K562 (cell line): ENCODE measurements around the gene PAN2. TPM values are rescaled to one million over a fixed set of nuclear protein-coding genes. Genes with fewer than 3 reads are reported as not detected.

ENCODE experiments used
- CEBPG ChIP-seq, 3 experiments: fragments of 200-800 bp in 1 of 3; sonication (Bioruptor generic) in 1 of 3; sonication (generic) in 1 of 3; formaldehyde crosslinking in 1 of 3; IDR thresholded peaks in 2 of 3; conservative IDR thresholded peaks in 1 of 3; 2 replicates each; pipeline versions ENCODE4 v1.6.1 to v1.8.0; 2016 to 2022; ENCODE audit warnings: missing compliant biosample characterization in 2 of 3, missing genetic modification characterization in 2 of 3, mild to moderate bottlenecking in 1 of 3, missing genetic modification reagents in 1 of 3
- GTF3C2 ChIP-seq: IDR thresholded peaks from 3 replicates; pipeline ENCODE4 v1.6.1; 2011; ENCODE audit warnings: borderline replicate concordance, mild to moderate bottlenecking, moderate library complexity; ENCODE audit not compliant: insufficient read length; ENCODE audit errors: extremely low read depth
- HBP1 ChIP-seq: fragments of 450-650 bp; formaldehyde crosslinking; IDR thresholded peaks from 2 replicates; pipeline ENCODE4 v1.4.0; 2022; ENCODE audit warnings: missing genetic modification characterization
- KAT8 ChIP-seq: fragments of 450-650 bp; IDR thresholded peaks from 2 replicates; pipeline ENCODE4 v1.6.1; 2016; ENCODE audit warnings: low read depth, mild to moderate bottlenecking
- MAFG ChIP-seq: fragments of 450-650 bp; conservative IDR thresholded peaks from 2 replicates; pipeline ENCODE4 v1.6.1; 2016; ENCODE audit warnings: missing genetic modification characterization, missing compliant biosample characterization
- MED1 ChIP-seq: sonication (generic); formaldehyde crosslinking; IDR thresholded peaks from 2 replicates; pipeline ENCODE4 v1.8.1; 2023; ENCODE audit warnings: missing genetic modification reagents, borderline replicate concordance
- MEF2D ChIP-seq: conservative IDR thresholded peaks from 2 replicates; pipeline ENCODE4 v1.6.1; 2016; ENCODE audit warnings: low read depth, missing genetic modification characterization, missing compliant biosample characterization
- MTA3 ChIP-seq: fragments of 450-650 bp; formaldehyde crosslinking; IDR thresholded peaks from 2 replicates; pipeline ENCODE4 v1.6.1; 2017; ENCODE audit warnings: mild to moderate bottlenecking, borderline replicate concordance
- NFXL1 ChIP-seq: fragments of 450-650 bp; formaldehyde crosslinking; IDR thresholded peaks from 2 replicates; pipeline ENCODE4 v1.4.0; 2021; ENCODE audit warnings: mild to moderate bottlenecking
- PPARD ChIP-seq: fragments of 250-450 bp; sonication (Bioruptor Pico); IDR thresholded peaks from 2 replicates; pipeline ENCODE4 v1.8.0; 2022; ENCODE audit warnings: inconsistent platforms, mild to moderate bottlenecking, moderate library complexity
- RAD51 ChIP-seq: fragments of 450-650 bp; IDR thresholded peaks from 2 replicates; pipeline ENCODE4 v1.7.1; 2016; ENCODE audit warnings: low read depth, mild to moderate bottlenecking, borderline replicate concordance
- RFX5 ChIP-seq: IDR thresholded peaks from 2 replicates; pipeline ENCODE4 v1.6.1; 2011; ENCODE audit warnings: low read depth, mild to moderate bottlenecking, improper control_type of control experiment, low read length
- RFX7 ChIP-seq: fragments of 250-450 bp; sonication (Bioruptor Pico); IDR thresholded peaks from 2 replicates; pipeline ENCODE4 v1.5.1; 2021; ENCODE audit warnings: mild to moderate bottlenecking
- TAF15 ChIP-seq: fragments of 200-400 bp; formaldehyde crosslinking; IDR thresholded peaks from 2 replicates; pipeline ENCODE4 v1.6.1; 2017; ENCODE audit warnings: mild to moderate bottlenecking, low read depth, low read length, moderate library complexity
- TRIM24 ChIP-seq, 2 experiments: fragments of 450-650 bp; IDR thresholded peaks; 2 replicates each; pipeline ENCODE4 v1.6.1; 2016
- ZNF316 ChIP-seq: fragments of 450-650 bp; IDR thresholded peaks from 2 replicates; pipeline ENCODE4 v1.6.1; 2016
- ZNF354B ChIP-seq: fragments of 250-450 bp; sonication (Bioruptor Pico); IDR thresholded peaks from 2 replicates; pipeline ENCODE4 v1.4.0; 2020
- polyA plus RNA-seq, 8 experiments: library from polyadenylated mRNA; depleted of rRNA in 4 of 8; stranded (reverse) in 5 of 8; unstranded in 3 of 8; fragments of >200 nt; fragmentation: Nextera tagmentation in 2 of 8; fragmentation: Illumina TruSeq in 1 of 8; extraction: Ambion mirVana in 2 of 8; extraction: Trizol in 1 of 8; gene quantifications; 2 replicates each; pipeline versions ENCODE4 v1.2.1 to v1.2.3, GENCODE V29; 2011 to 2014; ENCODE audit warnings: inconsistent platforms in 1 of 8, missing spikeins in 1 of 8
- total RNA-seq, 7 experiments: library from RNA; depleted of rRNA in 6 of 7; stranded (reverse); fragments of >200 nt in 6 of 7; fragmentation: Illumina TruSeq in 2 of 7; extraction: Trizol in 2 of 7; gene quantifications; 2 replicates each; pipeline versions ENCODE4 v1.2.1 to v1.2.3, GENCODE V29; 2011 to 2021; ENCODE audit warnings: low replicate concordance in 1 of 7

PAN2 gene
- total and polyA plus RNA-seq, 9 of the 15 experiments (the other 6 are each of a cell fraction or from before 2014, with no cell fraction given): 15.0 to 66.1 (median 25.9) TPM

GRCh38 chr12:56315622-56316473, 18.0 kb downstream of the PAN2 start, which contains the start of gene CNPY2 (continued):
- TF ChIP-seq HBP1 (CRISPR knock-in tag) (no peak), CEBPG (CRISPR knock-in tag; IDR thresholded peaks at IDR 0.05) (peak; percentile 45; the same call in 1 of the 2 replicates), CEBPG (tag; conservative IDR thresholded peaks at IDR 0.05 in 1 of 2, IDR thresholded peaks at IDR 0.05 in 1 of 2) (no peak), PPARD (CRISPR knock-in tag) (no peak), ZNF354B (CRISPR knock-in tag) (no peak), MTA3 (peak; percentile 28; the same call in 1 of the 2 replicates), RFX7 (CRISPR knock-in tag) (no peak), GTF3C2 (no peak), NFXL1 (CRISPR knock-in tag) (no peak), MED1 (CRISPR knock-in tag) (no peak), TAF15 (no peak), RFX5 (no peak), MAFG (tag) (no peak), MEF2D (tag) (no peak), TRIM24 (IDR thresholded peaks at IDR 0.05) (no peak; a peak in 1 of 4 replicates), KAT8 (no peak), ZNF316 (no peak), RAD51 (peak; percentile 91)
